Peyer's patch (tissue), 4 donors: ENCODE results near the gene TOPBP1. TPM values are rescaled to one million over a fixed set of nuclear protein-coding genes. Genes with fewer than 3 reads are reported as not detected.
"Not testable (repeated sequence)": the region's sequence is repeated elsewhere in the genome, so short reads cannot be mapped to it uniquely, and the experiment has no call there.

Experiments
- DNase-seq, 3 donors: peaks; one replicate each; pipeline ENCODE4 v3.0.0-alpha.2; 2017 to 2019
- H3K27ac ChIP-seq, 4 donors: fragments of 200-600 bp; sonication (generic); one replicate each; pipeline ENCODE4 v1.5.1; 2016 to 2019
- H3K27me3 ChIP-seq, 2 donors: fragments of 200-600 bp; sonication (generic); one replicate each; pipeline ENCODE4 v1.5.1; 2019
- H3K36me3 ChIP-seq, 3 donors: fragments of 200-600 bp; sonication (generic); one replicate each; pipeline ENCODE4 v1.5.1; 2016 to 2019
- H3K4me1 ChIP-seq, 4 donors: fragments of 200-600 bp; sonication (generic); one replicate each; pipeline ENCODE4 v1.5.1; 2016 to 2019
- H3K4me3 ChIP-seq, 4 donors: fragments of 200-600 bp; sonication (generic); 1 replicate in 3 of 4; 2 replicates in 1 of 4; pipeline ENCODE4 v1.5.1; 2016 to 2019; ENCODE audit warnings: mild to moderate bottlenecking in 1 of 4
- H3K9me3 ChIP-seq, 4 donors: fragments of 200-600 bp; sonication (generic); one replicate each; pipeline ENCODE4 v1.5.1; 2016 to 2019; ENCODE audit warnings: mild to moderate bottlenecking in 1 of 4
- CTCF ChIP-seq, 6 experiments: fragments of 450-650 bp in 4 of 6; fragments of 200-600 bp in 2 of 6; sonication (generic) in 1 of 6; IDR thresholded peaks; one replicate each; pipeline ENCODE4 v1.5.1; 2017 to 2019; ENCODE audit warnings: antibody characterized with exemption in 6 of 6, mild to moderate bottlenecking in 3 of 6, moderate library complexity in 1 of 6
- POLR2A ChIP-seq, 2 donors: fragments of 450-650 bp; IDR thresholded peaks; one replicate each; pipeline ENCODE4 v1.5.1; 2017; ENCODE audit warnings: antibody characterized with exemption in 2 of 2, mild to moderate bottlenecking in 2 of 2, moderate library complexity in 2 of 2
- total RNA-seq, 4 donors: library from RNA; depleted of rRNA; stranded (reverse); fragments of >200 nt; gene quantifications; one replicate each; pipeline ENCODE4 v1.1.0, GENCODE V29; 2016

TOPBP1 gene
- total RNA-seq, 4 donors from 2014 or later = 22.6 to 57.8 (median 40.7) TPM

- no peak for DNase-seq
- TF ChIP-seq CTCF (IDR thresholded peaks at IDR 0.05) (no peak), POLR2A (IDR thresholded peaks at IDR 0.05) (no peak)
- no peaks in the 10 kb centered on the region for H3K36me3 ChIP-seq
- H3K27ac ChIP-seq = no peak overlapping the region
- H3K27me3 ChIP-seq = peaks cover 0 to 4% of the 10 kb centered on the region in 2 donors
- no peak overlapping the region for H3K4me3 ChIP-seq
- no peaks in the 10 kb centered on the region for H3K9me3 ChIP-seq
- peaks cover 0 to 4% (median 0%) of the 10 kb centered on the region in 4 donors for H3K4me1 ChIP-seq
Measured at GRCh38 chr3:133670525-133670995, 8.8 kb upstream of the TOPBP1 start.

- Histone ChIP-seq H3K4me3 (no peak overlapping the region), H3K36me3 (no peaks in the 10 kb centered on the region), H3K27ac (no peak overlapping the region), H3K4me1 (peaks cover 0 to 4% (median 0%) of the 10 kb centered on the region in 4 donors), H3K27me3 (peaks cover 0 to 4% of the 10 kb centered on the region in 2 donors), H3K9me3 (no peaks in the 10 kb centered on the region)
- no peak for TF ChIP-seq POLR2A (IDR thresholded peaks at IDR 0.05)
- TF ChIP-seq CTCF (IDR thresholded peaks at IDR 0.05) = no peak
- no peak for DNase-seq
Measured at GRCh38 chr3:133669949-133670524, 8.3 kb upstream of the TOPBP1 start.

- Histone ChIP-seq H3K27ac (no peak overlapping the region), H3K4me1 (peaks cover 0 to 4% (median 3%) of the 10 kb centered on the region in 4 donors), H3K36me3 (no peaks in the 10 kb centered on the region), H3K27me3 (no peaks in the 10 kb centered on the region), H3K4me3 (no peak overlapping the region), H3K9me3 (no peaks in the 10 kb centered on the region)
- TF ChIP-seq CTCF (IDR thresholded peaks at IDR 0.05) = no peak
- TF ChIP-seq POLR2A (IDR thresholded peaks at IDR 0.05) = no peak
- no peak for DNase-seq
Measured at GRCh38 chr3:133667118-133667517, 5.4 kb upstream of the TOPBP1 start.

- not testable (repeated sequence) for H3K9me3 ChIP-seq, DNase-seq, H3K27ac ChIP-seq, H3K36me3 ChIP-seq, H3K4me1 ChIP-seq, H3K27me3 ChIP-seq, H3K4me3 ChIP-seq
Measured at GRCh38 chr3:133665188-133665587, 3.4 kb upstream of the TOPBP1 start.

GRCh38 chr3:133663569-133664313 is 2.0 kb upstream of the TOPBP1 start:
- Histone ChIP-seq H3K36me3 (no peaks in the 10 kb centered on the region), H3K27me3 (no peaks in the 10 kb centered on the region), H3K27ac (no peak overlapping the region), H3K4me1 (peaks cover 0 to 4% (median 3%) of the 10 kb centered on the region in 4 donors), H3K4me3 (no peak overlapping the region), H3K9me3 (no peaks in the 10 kb centered on the region)
- DNase-seq = no peak
- no peak for TF ChIP-seq POLR2A (IDR thresholded peaks at IDR 0.05)
- peak; percentile 36 to 63 (median 52) for TF ChIP-seq CTCF (IDR thresholded peaks at IDR 0.05)

- no peak for TF ChIP-seq POLR2A (IDR thresholded peaks at IDR 0.05)
- peak in 3 of 6 experiments; percentile 20 to 28 (median 21) for TF ChIP-seq CTCF (IDR thresholded peaks at IDR 0.05)
- Histone ChIP-seq H3K27ac (peak overlapping the region; percentile 71 to 84 (median 78)), H3K4me1 (peaks cover 0 to 4% (median 3%) of the 10 kb centered on the region in 4 donors), H3K4me3 (peak overlapping the region; percentile 82 to 89 (median 86)), H3K36me3 (peaks cover 0 to 12% (median 0%) of the 10 kb centered on the region in 3 donors), H3K9me3 (no peaks in the 10 kb centered on the region), H3K27me3 (no peaks in the 10 kb centered on the region)
- no peak for DNase-seq
Measured at GRCh38 chr3:133662278-133662651, 524 bp upstream of the TOPBP1 start.
